ENCODE results near the gene RPS6KB2.

DNA sequence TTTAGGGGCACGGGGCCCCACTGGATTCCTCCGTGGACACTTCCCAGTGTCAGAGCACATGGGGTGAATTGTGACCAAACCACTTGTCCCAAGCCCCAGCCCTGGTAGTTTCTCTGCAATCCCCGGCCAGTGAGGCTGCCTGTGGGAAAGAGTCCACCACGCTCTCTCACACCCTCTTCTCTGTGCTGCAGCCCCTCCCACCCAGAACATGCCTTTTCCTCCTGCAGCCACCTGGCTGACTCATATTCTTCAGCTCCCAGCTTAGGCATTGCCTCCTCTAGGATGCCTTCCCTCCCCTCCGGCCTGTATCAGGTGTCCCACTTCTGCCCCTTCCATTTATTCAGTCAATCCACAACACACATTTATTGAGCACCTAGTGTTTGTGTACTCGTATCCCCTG, 5.4 kb upstream of the RPS6KB2 start:
- TF ChIP-seq, protein P1, sequence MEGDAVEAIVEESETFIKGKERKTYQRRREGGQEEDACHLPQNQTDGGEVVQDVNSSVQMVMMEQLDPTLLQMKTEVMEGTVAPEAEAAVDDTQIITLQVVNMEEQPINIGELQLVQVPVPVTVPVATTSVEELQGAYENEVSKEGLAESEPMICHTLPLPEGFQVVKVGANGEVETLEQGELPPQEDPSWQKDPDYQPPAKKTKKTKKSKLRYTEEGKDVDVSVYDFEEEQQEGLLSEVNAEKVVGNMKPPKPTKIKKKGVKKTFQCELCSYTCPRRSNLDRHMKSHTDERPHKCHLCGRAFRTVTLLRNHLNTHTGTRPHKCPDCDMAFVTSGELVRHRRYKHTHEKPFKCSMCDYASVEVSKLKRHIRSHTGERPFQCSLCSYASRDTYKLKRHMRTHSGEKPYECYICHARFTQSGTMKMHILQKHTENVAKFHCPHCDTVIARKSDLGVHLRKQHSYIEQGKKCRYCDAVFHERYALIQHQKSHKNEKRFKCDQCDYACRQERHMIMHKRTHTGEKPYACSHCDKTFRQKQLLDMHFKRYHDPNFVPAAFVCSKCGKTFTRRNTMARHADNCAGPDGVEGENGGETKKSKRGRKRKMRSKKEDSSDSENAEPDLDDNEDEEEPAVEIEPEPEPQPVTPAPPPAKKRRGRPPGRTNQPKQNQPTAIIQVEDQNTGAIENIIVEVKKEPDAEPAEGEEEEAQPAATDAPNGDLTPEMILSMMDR (IDR thresholded peaks at IDR 0.05): no peak
- no peak for TF ChIP-seq POLR2A (IDR thresholded peaks at IDR 0.05)

Measured in uterus (tissue), 2 donors.